IPS DF 6.9 (cell line): ENCODE measurements around the gene C1QTNF6.

Source experiments
- DNase-seq: peaks from one replicate; pipeline ENCODE4 v3.0.0-alpha.2; 2013; ENCODE audit warnings: low read depth, low spot score
- H3K27ac ChIP-seq: one replicate; pipeline ENCODE4 v1.5.1; 2013; ENCODE audit warnings: low read length, control low read depth
- H3K27me3 ChIP-seq: 2 replicates; pipeline ENCODE4 v1.6.1; 2013; ENCODE audit warnings: mild to moderate bottlenecking, low read length; ENCODE audit not compliant: control insufficient read depth, insufficient read depth
- H3K36me3 ChIP-seq: 2 replicates; pipeline ENCODE4 v1.6.1; 2013; ENCODE audit warnings: low read length; ENCODE audit not compliant: control insufficient read depth, insufficient read depth
- H3K4me1 ChIP-seq: 2 replicates; pipeline ENCODE4 v1.6.1; 2013; ENCODE audit warnings: low read length; ENCODE audit not compliant: control insufficient read depth, insufficient read depth
- H3K4me3 ChIP-seq: 2 replicates; pipeline ENCODE4 v1.5.1; 2013; ENCODE audit warnings: mild to moderate bottlenecking, low read length
- H3K9me3 ChIP-seq: 2 replicates; pipeline ENCODE4 v1.6.1; 2013; ENCODE audit warnings: low read length, inconsistent platforms; ENCODE audit not compliant: control insufficient read depth, insufficient read depth
- WGBS: extraction: QIAGEN DNeasy Blood & Tissue Kit; methylation state at CpG from one replicate; pipeline ENCODE4 v1.1.7; 2013; ENCODE audit warnings: mixed read lengths, missing lambda C conversion rate; ENCODE audit not compliant: insufficient read length, insufficient coverage; 5-methylcytosine and 5-hydroxymethylcytosine counted together

The C1QTNF6 gene

DNA sequence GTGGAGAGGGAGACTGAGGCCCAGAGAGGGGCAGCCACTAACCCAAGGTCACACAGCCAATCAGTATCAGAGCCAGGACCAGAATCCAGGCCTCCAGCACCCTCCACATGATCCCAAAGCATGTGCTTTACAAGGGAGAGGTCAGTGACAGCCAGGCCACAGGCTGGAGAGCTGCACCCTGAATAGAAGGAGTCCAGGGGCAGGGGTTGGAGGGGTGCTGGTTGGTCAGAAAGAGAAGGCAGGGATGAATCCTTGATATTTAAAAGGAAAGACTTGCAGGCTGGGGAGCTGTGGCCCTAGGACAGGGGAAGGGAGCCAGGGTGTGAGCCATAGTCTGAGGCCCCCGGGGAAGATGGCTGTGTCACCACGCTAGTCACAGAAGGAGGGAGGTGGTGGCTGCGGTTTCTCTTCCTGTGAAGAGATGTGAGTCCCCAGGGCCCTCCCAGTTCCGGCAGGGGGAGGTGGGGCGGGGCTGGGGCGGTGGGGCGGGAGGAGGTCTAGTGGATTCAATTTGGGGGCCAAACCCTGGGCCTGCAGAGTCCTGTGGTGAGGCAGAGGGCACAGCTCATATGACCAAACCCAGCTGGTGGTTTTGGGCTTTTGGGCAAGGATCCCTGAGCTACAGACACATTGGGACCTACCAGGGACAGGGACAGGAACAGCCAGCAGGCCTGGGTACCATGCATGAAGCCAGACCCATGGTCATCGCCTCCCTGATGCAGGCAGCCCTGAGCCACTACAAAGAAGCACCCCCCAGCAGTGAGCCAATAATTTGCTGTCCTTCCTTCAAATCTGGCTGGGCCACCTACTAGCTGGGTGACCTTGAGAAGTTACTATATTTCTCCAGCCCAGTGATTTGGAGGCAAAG lies 42.0 kb upstream of the C1QTNF6 start:
- Histone ChIP-seq H3K9me3 (no peaks in the 10 kb centered on the region), H3K4me1 (no peaks in the 10 kb centered on the region; the same call in 1 of the 2 replicates), H3K27ac (no peak overlapping the region), H3K27me3 (no peaks in the 10 kb centered on the region), H3K36me3 (no peaks in the 10 kb centered on the region), H3K4me3 (no peak overlapping the region)
- DNase-seq = no peak
- WGBS = no CpG with 5 or more reads among the region's 8 CpGs

DNA sequence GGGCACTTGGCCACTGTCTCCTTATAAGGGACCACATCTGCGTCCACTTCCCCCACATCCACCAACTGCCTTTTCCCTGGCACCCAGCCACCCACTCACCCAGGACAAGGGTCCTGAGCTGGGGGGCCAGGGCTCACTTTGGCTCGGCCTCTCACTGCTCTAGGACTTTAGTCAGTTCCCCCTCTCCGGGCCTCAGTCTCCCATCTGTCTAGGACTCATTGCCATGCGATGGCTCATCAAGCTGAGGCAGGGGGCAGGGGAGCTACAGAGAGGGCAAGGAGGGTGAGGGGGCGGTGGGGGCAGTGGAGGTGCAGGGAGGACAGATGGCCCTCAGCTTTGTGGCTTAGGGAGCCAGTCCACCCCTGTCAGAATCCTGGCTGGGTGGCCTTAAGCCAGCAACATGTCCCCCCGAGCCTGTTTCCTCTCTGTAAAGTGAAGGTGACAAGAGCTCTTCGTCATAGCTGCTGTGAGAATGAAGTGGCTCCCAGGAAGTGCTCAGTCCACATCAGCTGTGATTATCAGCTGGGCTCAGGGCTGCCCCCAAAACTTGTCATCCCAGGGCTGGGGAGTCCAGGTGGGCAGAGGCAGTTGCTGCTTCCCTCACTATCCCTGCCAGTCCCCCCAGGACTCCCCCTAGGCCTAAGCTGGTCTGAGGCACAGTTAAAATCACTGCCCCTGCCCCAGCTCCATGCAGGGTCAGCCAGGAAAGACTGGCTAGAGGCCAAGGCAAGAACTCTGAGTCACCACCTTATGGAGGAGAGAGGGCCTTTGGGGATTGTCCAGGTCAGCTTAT lies 41.2 kb upstream of the C1QTNF6 start:
- Histone ChIP-seq H3K9me3 (no peaks in the 10 kb centered on the region), H3K4me3 (no peak overlapping the region), H3K27me3 (no peaks in the 10 kb centered on the region), H3K4me1 (no peaks in the 10 kb centered on the region), H3K36me3 (no peaks in the 10 kb centered on the region), H3K27ac (no peak overlapping the region)
- DNase-seq = no peak
- WGBS = no CpG with 5 or more reads among the region's 7 CpGs

DNA sequence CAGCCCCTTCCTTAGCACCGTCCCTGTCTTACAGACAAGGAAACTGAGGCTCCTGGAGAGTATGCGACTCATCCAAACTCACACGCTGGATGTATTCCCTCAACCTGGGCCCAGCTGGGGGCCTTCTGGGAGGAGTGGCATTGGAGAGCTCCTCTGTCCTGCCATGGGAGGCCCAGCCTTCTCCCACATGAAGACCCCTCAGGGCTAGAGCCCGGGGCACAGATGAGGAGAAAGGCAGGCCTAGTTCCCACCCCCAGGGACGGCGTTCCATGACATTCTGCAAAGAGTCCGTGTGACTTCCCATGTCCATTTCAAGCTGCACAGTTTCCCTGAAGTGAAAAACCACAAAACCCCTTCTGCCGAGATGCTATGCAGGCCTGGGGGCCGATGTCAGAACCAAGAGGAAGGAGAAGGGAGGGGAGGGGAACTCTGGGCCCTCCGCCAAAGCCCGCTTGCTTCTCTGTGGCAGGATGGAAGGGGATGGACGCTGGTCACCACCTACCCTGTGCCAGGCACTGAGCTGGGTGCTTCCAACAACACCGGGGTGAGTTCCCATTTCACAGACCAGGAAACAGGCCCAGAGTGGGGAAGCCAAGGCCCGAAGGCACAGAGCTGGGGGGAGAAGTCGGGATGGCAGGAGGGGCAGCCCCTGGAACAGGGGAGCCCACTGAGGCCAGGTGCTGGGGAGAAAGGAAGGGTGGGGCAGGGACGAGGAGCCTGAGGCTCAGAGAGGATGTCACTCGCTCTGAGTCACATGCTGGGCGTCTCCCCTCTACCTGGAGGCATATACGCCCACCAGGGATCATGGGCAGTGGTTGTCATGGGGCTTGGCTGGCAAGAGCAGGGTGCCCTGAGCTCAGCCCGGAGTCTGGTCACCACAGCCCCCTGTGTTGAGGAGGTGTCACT lies 40.3 kb upstream of the C1QTNF6 start:
- no peak overlapping the region for H3K4me3 ChIP-seq
- H3K27ac ChIP-seq = no peak overlapping the region
- DNase-seq = no peak
- no peaks in the 10 kb centered on the region for H3K9me3 ChIP-seq
- no peaks in the 10 kb centered on the region for H3K36me3 ChIP-seq
- WGBS = no CpG with 5 or more reads among the region's 20 CpGs
- H3K4me1 ChIP-seq = no peaks in the 10 kb centered on the region
- H3K27me3 ChIP-seq = no peaks in the 10 kb centered on the region

DNA sequence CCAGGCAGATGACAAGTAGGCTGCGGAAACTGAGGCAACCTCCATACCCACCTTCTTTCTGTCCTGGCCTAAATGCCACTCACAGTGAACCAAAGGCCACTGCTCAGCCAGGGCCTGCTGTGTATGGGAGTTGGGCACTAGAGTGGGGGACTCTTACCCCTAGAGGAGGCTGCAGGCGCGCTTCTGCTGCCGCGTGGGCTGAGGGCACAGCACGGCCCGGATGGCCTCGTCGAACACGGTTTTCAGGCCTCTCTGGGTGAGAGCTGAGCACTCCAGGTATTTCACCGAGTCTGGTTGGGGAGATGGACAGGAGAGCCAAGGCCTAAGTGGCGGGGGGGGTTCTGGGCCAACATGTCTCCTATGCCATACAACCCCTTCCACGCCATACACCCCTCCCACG lies 38.5 kb upstream of the C1QTNF6 start:
- DNase-seq = no peak
- Histone ChIP-seq H3K36me3 (no peaks in the 10 kb centered on the region), H3K27ac (no peak overlapping the region), H3K9me3 (no peaks in the 10 kb centered on the region; the same call in 1 of the 2 replicates), H3K4me1 (no peaks in the 10 kb centered on the region), H3K27me3 (no peaks in the 10 kb centered on the region), H3K4me3 (no peak overlapping the region)
- WGBS = no CpG with 5 or more reads among the region's 14 CpGs

DNA sequence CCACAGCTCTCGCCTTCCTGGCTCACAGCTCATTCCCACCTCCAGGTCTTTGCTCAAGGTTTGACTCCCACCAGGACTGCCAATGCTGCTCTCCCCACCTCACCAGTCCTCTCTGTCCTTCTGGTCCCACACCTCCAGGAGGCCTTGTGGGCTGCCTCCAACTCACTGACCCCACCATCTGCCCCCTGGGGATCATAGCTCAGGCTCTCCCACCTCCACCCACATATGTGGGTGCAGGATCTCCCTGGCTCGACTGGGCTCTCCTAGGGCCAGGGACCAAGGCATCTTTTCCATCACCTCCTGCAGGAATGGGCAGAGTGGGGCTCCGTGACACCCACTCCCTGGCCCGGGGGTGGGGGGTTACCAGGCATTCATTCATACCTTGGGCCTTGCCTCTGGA lies 38.0 kb upstream of the C1QTNF6 start:
- no peaks in the 10 kb centered on the region; the same call in 1 of the 2 replicates for H3K9me3 ChIP-seq
- H3K4me1 ChIP-seq = no peaks in the 10 kb centered on the region
- H3K36me3 ChIP-seq = no peaks in the 10 kb centered on the region
- H3K27me3 ChIP-seq = no peaks in the 10 kb centered on the region
- no peak overlapping the region for H3K27ac ChIP-seq
- no peak for DNase-seq
- no peak overlapping the region for H3K4me3 ChIP-seq
- WGBS = no CpG with 5 or more reads among the region's 4 CpGs

DNA sequence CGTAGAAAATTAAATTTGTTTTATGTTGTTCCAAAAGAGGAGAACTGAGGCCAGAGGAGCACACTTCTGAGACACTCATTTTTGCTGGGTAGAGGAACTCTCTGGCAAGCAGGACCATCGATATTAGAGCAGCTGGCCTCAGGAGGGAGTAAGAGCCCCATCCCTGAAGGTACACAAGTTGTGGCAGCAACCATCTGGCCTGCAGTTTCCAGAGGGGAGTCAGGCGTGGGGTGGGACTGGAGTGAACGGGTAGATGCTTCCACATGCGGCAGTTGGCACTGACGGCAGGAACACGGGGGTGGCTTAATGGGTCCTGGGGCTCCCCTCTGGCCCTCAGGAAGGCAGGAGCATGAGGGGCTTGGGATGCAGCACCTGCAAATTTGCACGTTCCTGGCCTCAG lies 37.4 kb upstream of the C1QTNF6 start:
- Histone ChIP-seq H3K27me3 (no peaks in the 10 kb centered on the region), H3K36me3 (no peaks in the 10 kb centered on the region), H3K9me3 (no peaks in the 10 kb centered on the region; the same call in 1 of the 2 replicates), H3K4me3 (no peak overlapping the region), H3K4me1 (no peaks in the 10 kb centered on the region), H3K27ac (no peak overlapping the region)
- whole genome bisulfite sequencing = no CpG with 5 or more reads among the region's 8 CpGs
- no peak for DNase-seq

DNA sequence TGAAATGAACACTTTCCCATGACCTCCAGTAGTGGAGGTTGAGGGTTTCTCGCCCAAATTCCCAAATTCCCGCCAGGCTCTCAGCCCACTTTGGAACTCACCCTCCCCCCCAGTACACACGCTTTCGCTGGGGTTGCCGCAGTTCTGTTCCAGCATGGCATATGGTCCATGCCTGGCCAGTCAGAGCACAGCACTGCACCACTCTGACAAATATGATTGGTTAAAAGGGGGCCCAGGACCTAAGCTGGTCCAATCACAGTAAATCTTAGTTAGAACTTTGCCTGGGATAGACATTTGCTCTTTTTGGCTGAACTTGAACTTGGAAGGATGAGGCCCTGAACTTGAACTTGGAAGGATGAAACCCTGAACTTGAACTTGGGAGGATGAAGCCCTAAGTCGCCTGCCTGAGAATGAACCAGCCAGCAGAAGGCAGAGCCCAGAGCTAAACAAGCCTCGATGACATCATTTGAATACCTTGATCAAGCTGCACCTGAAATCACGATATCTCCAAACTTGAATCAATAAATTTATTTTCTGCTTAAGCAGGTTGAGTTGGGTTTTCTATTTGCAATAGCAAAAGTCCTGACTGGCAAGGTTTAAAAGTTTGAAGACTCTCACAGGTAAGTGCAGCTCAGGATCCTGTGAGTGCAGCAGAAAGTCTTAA lies 36.8 kb upstream of the C1QTNF6 start:
- Histone ChIP-seq H3K4me3 (no peak overlapping the region), H3K36me3 (no peaks in the 10 kb centered on the region), H3K27ac (no peak overlapping the region), H3K9me3 (no peaks in the 10 kb centered on the region; the same call in 1 of the 2 replicates), H3K4me1 (no peaks in the 10 kb centered on the region), H3K27me3 (no peaks in the 10 kb centered on the region)
- no CpG with 5 or more reads among the region's 8 CpGs for WGBS
- DNase-seq = no peak

DNA sequence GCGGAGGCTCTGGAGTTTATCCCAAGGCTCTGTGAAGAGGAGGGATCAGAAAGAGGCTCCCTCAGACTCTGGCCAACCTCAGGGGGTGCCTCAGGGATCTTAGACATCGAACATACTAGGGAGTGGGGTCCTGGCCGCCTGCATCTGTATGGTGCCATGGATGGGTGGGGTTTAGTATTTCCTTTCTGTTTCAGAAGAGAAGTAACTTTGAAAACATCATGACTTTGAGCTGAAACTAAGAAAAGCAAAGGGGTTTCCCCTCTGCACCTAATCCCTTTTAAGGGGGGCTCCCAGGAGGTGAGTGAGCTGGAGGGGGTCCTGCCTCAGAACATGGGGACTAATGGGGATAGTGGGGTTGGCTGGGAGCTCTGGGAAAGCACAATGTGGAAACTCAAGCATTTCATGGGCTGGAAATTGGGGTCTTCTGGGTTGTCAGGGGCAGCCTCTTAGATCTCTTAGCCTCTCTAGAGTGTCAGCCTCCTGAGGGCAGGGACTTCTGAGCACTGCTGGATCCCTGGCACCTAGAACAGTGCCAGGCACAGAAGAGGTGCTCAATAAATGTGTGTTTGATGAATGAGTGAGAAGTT lies 36.0 kb upstream of the C1QTNF6 start:
- Histone ChIP-seq H3K4me3 (no peak overlapping the region), H3K36me3 (no peaks in the 10 kb centered on the region), H3K4me1 (no peaks in the 10 kb centered on the region), H3K9me3 (no peaks in the 10 kb centered on the region; the same call in 1 of the 2 replicates), H3K27ac (no peak overlapping the region), H3K27me3 (no peaks in the 10 kb centered on the region)
- WGBS = no CpG with 5 or more reads among the region's 3 CpGs
- DNase-seq = no peak

DNA sequence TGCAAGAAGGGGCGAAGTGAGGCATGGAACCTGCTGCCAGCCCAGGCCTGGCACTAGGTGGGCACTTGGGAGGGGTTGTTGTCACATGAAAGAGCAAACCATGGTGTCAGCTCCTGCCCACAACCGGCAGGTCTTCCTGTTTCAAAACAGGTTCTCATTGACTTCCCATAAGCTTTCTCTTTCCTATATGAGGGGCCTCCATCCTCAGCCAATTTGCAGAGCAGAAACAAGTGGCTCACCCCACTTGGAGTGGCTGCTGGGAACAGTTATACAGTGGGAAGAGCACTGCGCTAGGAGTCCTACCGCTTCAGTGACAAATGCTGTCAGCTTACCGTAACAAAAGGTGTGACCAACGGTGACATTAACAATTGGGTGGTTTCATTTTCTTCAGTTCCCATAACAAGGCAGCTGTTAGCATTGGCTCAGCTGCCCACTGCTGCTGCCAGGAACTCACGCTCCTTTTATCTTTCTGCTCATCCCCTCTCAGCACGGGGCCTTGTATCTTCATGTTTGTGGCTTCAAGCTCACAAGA lies 34.5 kb upstream of the C1QTNF6 start:
- no peaks in the 10 kb centered on the region for H3K4me1 ChIP-seq
- no CpG with 5 or more reads among the region's 8 CpGs for WGBS
- no peak overlapping the region for H3K27ac ChIP-seq
- no peaks in the 10 kb centered on the region; the same call in 1 of the 2 replicates for H3K9me3 ChIP-seq
- H3K27me3 ChIP-seq = no peaks in the 10 kb centered on the region
- no peaks in the 10 kb centered on the region for H3K36me3 ChIP-seq
- no peak overlapping the region for H3K4me3 ChIP-seq
- DNase-seq = no peak
